RWPE2 (cell line): ENCODE results near the gene DYNC1I1.

ENCODE experiments used
- ATAC-seq: fragments of 200-7000 bp; cut with Tn5 transposase; 3 replicates; pipeline ENCODE4 v1.9.1; 2021; ENCODE audit warnings: low read depth
- DNase-seq: peaks from one replicate; pipeline ENCODE4 v3.0.0-alpha.2; 2020; ENCODE audit warnings: low spot score
- H3K27ac ChIP-seq: fragments of 450-650 bp; 2 replicates; pipeline ENCODE4 v1.5.1; 2017; ENCODE audit warnings: mild to moderate bottlenecking; ENCODE audit not compliant: poor library complexity, severe bottlenecking
- H3K27me3 ChIP-seq: fragments of 250-450 bp; sonication (Bioruptor Pico); 2 replicates; pipeline ENCODE4 v1.5.1; 2021; ENCODE audit warnings: mild to moderate bottlenecking, moderate library complexity; ENCODE audit not compliant: insufficient read depth, poor library complexity, severe bottlenecking
- H3K36me3 ChIP-seq: fragments of 250-450 bp; sonication (Bioruptor Pico); 2 replicates; pipeline ENCODE4 v1.5.1; 2020; ENCODE audit warnings: low read depth, mild to moderate bottlenecking, moderate library complexity
- H3K4me1 ChIP-seq: fragments of 250-450 bp; sonication (Bioruptor Pico); 2 replicates; pipeline ENCODE4 v1.5.1; 2021; ENCODE audit warnings: mild to moderate bottlenecking, moderate library complexity; ENCODE audit not compliant: insufficient read depth, poor library complexity, severe bottlenecking
- H3K4me3 ChIP-seq: fragments of 250-450 bp; sonication (Bioruptor Pico); 2 replicates; pipeline ENCODE4 v1.5.1; 2021; ENCODE audit warnings: mild to moderate bottlenecking, moderate library complexity; ENCODE audit not compliant: severe bottlenecking
- H3K9me3 ChIP-seq: fragments of 250-450 bp; sonication (Bioruptor Pico); 2 replicates; pipeline ENCODE4 v1.5.1; 2021; ENCODE audit warnings: mild to moderate bottlenecking, moderate library complexity; ENCODE audit not compliant: severe bottlenecking
- TF ChIP-seq, protein P1 (sequence below): fragments of 450-650 bp; IDR thresholded peaks from one replicate; pipeline ENCODE4 v1.5.1; 2017; ENCODE audit warnings: mild to moderate bottlenecking, moderate library complexity; ENCODE audit not compliant: poor library complexity, severe bottlenecking

DYNC1I1 gene

GRCh38 chr7:96061009-96061408 is 288.7 kb downstream of the DYNC1I1 start:
- Histone ChIP-seq H3K4me1 (no peaks in the 10 kb centered on the region), H3K36me3 (no peaks in the 10 kb centered on the region), H3K27me3 (peaks cover 7% of the 10 kb centered on the region), H3K9me3 (no peaks in the 10 kb centered on the region), H3K27ac (no peak overlapping the region), H3K4me3 (no peak overlapping the region)
- TF ChIP-seq, protein P1, sequence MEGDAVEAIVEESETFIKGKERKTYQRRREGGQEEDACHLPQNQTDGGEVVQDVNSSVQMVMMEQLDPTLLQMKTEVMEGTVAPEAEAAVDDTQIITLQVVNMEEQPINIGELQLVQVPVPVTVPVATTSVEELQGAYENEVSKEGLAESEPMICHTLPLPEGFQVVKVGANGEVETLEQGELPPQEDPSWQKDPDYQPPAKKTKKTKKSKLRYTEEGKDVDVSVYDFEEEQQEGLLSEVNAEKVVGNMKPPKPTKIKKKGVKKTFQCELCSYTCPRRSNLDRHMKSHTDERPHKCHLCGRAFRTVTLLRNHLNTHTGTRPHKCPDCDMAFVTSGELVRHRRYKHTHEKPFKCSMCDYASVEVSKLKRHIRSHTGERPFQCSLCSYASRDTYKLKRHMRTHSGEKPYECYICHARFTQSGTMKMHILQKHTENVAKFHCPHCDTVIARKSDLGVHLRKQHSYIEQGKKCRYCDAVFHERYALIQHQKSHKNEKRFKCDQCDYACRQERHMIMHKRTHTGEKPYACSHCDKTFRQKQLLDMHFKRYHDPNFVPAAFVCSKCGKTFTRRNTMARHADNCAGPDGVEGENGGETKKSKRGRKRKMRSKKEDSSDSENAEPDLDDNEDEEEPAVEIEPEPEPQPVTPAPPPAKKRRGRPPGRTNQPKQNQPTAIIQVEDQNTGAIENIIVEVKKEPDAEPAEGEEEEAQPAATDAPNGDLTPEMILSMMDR, result no peak
- ATAC-seq, result no peak
- no peak for DNase-seq

- no peak for DNase-seq
- ATAC-seq, result no peak
- Histone ChIP-seq H3K4me1 (no peaks in the 10 kb centered on the region), H3K36me3 (no peaks in the 10 kb centered on the region), H3K27me3 (peaks cover 8% of the 10 kb centered on the region), H3K9me3 (no peaks in the 10 kb centered on the region), H3K4me3 (no peak overlapping the region), H3K27ac (no peak overlapping the region)
- TF ChIP-seq, protein P1, result no peak
Measured at GRCh38 chr7:96061844-96062243, 289.5 kb downstream of the DYNC1I1 start.

GRCh38 chr7:96067321-96067720 is 295.0 kb downstream of the DYNC1I1 start:
- H3K4me3 ChIP-seq, result no peak overlapping the region
- peak; percentile 48; the same call in 2 of the 3 replicates for ATAC-seq
- H3K27ac ChIP-seq, result no peak overlapping the region
- peaks cover 11% of the 10 kb centered on the region for H3K27me3 ChIP-seq
- TF ChIP-seq, protein P1, result no peak
- H3K36me3 ChIP-seq, result no peaks in the 10 kb centered on the region
- no peaks in the 10 kb centered on the region for H3K4me1 ChIP-seq
- H3K9me3 ChIP-seq, result no peaks in the 10 kb centered on the region
- DNase-seq, result no peak

DNA sequence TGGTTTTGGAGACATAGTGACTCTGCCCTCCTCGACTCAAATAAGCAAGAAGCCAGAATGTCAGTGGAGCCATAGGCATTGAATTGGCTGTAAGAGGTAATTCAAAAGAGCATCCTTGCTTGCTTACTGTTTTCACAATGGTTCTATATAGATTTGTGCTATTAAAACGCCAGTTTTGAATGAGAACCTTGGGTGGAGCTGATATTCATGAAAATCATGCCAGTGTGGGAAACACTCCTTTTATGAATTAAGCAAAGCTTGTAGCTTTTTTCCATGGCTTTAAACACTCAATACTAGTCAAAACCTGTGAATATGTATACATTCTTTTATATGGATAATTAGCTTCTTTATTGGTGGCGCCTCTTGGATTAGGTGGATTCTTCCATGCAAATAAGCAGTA is 297.0 kb downstream of the DYNC1I1 start:
- TF ChIP-seq, protein P1, result no peak
- Histone ChIP-seq H3K4me3 (no peak overlapping the region), H3K4me1 (no peaks in the 10 kb centered on the region), H3K9me3 (no peaks in the 10 kb centered on the region), H3K27ac (no peak overlapping the region), H3K36me3 (no peaks in the 10 kb centered on the region), H3K27me3 (peaks cover 7% of the 10 kb centered on the region)
- no peak for ATAC-seq
- DNase-seq, result no peak

DNA sequence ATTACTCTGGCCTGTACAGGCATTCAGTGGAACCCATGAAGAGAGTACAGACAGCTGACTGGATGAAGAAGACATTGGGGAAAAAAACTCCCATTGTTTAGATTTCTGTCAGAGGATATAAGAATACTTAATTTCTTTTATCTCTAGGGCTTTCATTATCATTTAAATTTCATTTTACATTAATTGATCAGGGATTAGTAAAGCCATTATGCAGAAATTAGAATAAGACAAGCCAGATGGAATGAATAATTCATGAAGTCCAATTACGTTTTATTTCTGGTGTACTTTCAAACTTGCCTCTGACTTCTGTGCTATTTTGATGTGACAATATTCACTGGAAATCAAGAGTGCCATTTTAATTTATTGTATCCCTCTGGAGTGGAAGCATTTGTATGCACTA is 302.5 kb downstream of the DYNC1I1 start:
- H3K4me3 ChIP-seq, result no peak overlapping the region
- H3K27ac ChIP-seq, result no peak overlapping the region
- no peaks in the 10 kb centered on the region for H3K4me1 ChIP-seq
- TF ChIP-seq, protein P1, result no peak
- no peaks in the 10 kb centered on the region for H3K36me3 ChIP-seq
- ATAC-seq, result no peak
- H3K27me3 ChIP-seq, result peaks cover 33% of the 10 kb centered on the region
- no peak for DNase-seq
- no peaks in the 10 kb centered on the region for H3K9me3 ChIP-seq
